GM12878 (cell line): ENCODE measurements around the gene KDM5C. TPM values are rescaled to one million over a fixed set of nuclear protein-coding genes. Genes with fewer than 3 reads are reported as not detected.
A peak's percentile ranks its signal among the peaks of the same experiment; 100 is the strongest.

Source experiments
- ATAC-seq: fragments of 200-7000 bp; cut with Tn5 transposase; 3 replicates; pipeline ENCODE4 v1.9.1; 2020; ENCODE audit warnings: mild to moderate bottlenecking, moderate library complexity
- BruUV-seq: library from RNA; stranded (reverse); fragments of 400-500 nt; replicated peaks from 2 replicates; lab custom pipeline; 2021; lab: Mats Ljungman, UMichigan
- CTCF ChIA-PET: fragments of 300-600 bp; sonication (Branson Sonifier 250); formaldehyde crosslinking; extraction: SDS; loops from one replicate; lab custom pipeline; 2021; ENCODE audit warnings: inconsistent platforms; lab: Yijun Ruan, JAX
- POLR2A ChIA-PET: fragments of 350-600 bp; formaldehyde crosslinking; extraction: SDS; loops from one replicate; lab custom pipeline; 2021; ENCODE audit warnings: inconsistent platforms; lab: Charles Lee
- RAD21 ChIA-PET: fragments of 300-600 bp; sonication (Branson Sonifier 250); formaldehyde crosslinking; loops from one replicate; lab custom pipeline; 2023; ENCODE audit warnings: antibody characterized with exemption; ENCODE audit not compliant: unreplicated experiment; lab: Charles Lee
- SMC1A ChIA-PET: fragments of 300-600 bp; sonication (Branson Sonifier 250); formaldehyde crosslinking; loops from one replicate; lab custom pipeline; 2023; ENCODE audit not compliant: unreplicated experiment, uncharacterized antibody; lab: Charles Lee
- DNase-seq: peaks from one replicate; pipeline ENCODE4 v3.0.0-alpha.2; 2011; ENCODE audit warnings: low read depth, low spot score
- FAIRE-seq: peaks from 3 replicates; lab custom pipeline; 2011; peaks lifted over from hg19 to GRCh38; lab: Jason Lieb, UNC
- H2AFZ ChIP-seq: 2 replicates; pipeline ENCODE4 v1.6.0; 2011; ENCODE audit warnings: low read depth, low read length, control low read depth; ENCODE audit not compliant: control insufficient read depth
- H3K27ac ChIP-seq: 2 replicates; pipeline ENCODE4 v1.5.1; 2011; ENCODE audit warnings: control low read depth; ENCODE audit not compliant: control insufficient read depth, insufficient read depth
- H3K27me3 ChIP-seq, 2 experiments: replicated peaks in 1 of 2; 2 replicates each; pipeline versions ENCODE4 v1.6.0 to v1.6.1; 2011; ENCODE audit warnings: low read length in 1 of 2; ENCODE audit not compliant: control insufficient read depth in 2 of 2, insufficient read depth in 2 of 2
- H3K36me3 ChIP-seq, 2 experiments: 2 replicates each; pipeline ENCODE4 v1.5.1; 2011; ENCODE audit warnings: low read length in 1 of 2; ENCODE audit not compliant: control insufficient read depth in 2 of 2, insufficient read depth in 2 of 2
- H3K4me1 ChIP-seq: 2 replicates; pipeline ENCODE4 v1.6.1; 2011; ENCODE audit warnings: mild to moderate bottlenecking, low read length, moderate library complexity, mixed read lengths; ENCODE audit not compliant: control insufficient read depth, insufficient read depth
- H3K4me2 ChIP-seq: 2 replicates; pipeline ENCODE4 v1.6.0; 2011; ENCODE audit warnings: control low read depth; ENCODE audit not compliant: control insufficient read depth, insufficient read depth
- H3K4me3 ChIP-seq: fragments of 200-600 bp; sonication (generic); 2 replicates; pipeline ENCODE4 v1.5.1; 2016
- H3K79me2 ChIP-seq: 2 replicates; pipeline ENCODE4 v1.6.0; 2011; ENCODE audit warnings: low read length; ENCODE audit not compliant: control insufficient read depth, insufficient read depth
- H3K9ac ChIP-seq: 2 replicates; pipeline ENCODE4 v1.8.0; 2011; ENCODE audit warnings: low read length, control low read depth, mixed read lengths; ENCODE audit not compliant: control insufficient read depth, insufficient read depth
- H3K9me3 ChIP-seq: replicated peaks from 3 replicates; pipeline ENCODE4 v1.5.1; 2011; ENCODE audit warnings: mild to moderate bottlenecking, low read length; ENCODE audit not compliant: control insufficient read depth, insufficient read depth
- H4K20me1 ChIP-seq: 2 replicates; pipeline ENCODE4 v1.6.0; 2011; ENCODE audit not compliant: control insufficient read depth, insufficient read depth
- BCL11A ChIP-seq: IDR thresholded peaks from 2 replicates; pipeline ENCODE4 v1.6.1; 2011; ENCODE audit warnings: low read depth, low read length
- BMI1 ChIP-seq: fragments of 450-650 bp; IDR thresholded peaks from 2 replicates; pipeline ENCODE4 v1.6.1; 2016; ENCODE audit warnings: mild to moderate bottlenecking, moderate library complexity, borderline replicate concordance
- FOS ChIP-seq: IDR thresholded peaks from 3 replicates; pipeline ENCODE4 v1.6.1; 2011; ENCODE audit warnings: borderline replicate concordance; ENCODE audit not compliant: insufficient read length; ENCODE audit errors: extremely low read depth
- MTA2 ChIP-seq: fragments of 450-650 bp; IDR thresholded peaks from 2 replicates; pipeline ENCODE4 v1.6.1; 2016; ENCODE audit warnings: low read depth, mild to moderate bottlenecking, moderate library complexity
- MTA3 ChIP-seq: IDR thresholded peaks from 2 replicates; pipeline ENCODE4 v1.6.1; 2012; ENCODE audit warnings: low read length, inconsistent platforms, borderline replicate concordance
- MXI1 ChIP-seq: fragments of 150-350 bp; IDR thresholded peaks from 2 replicates; pipeline ENCODE4 v1.6.1; 2011; ENCODE audit warnings: low read depth, mild to moderate bottlenecking, inconsistent platforms, low read length, improper control_type of control experiment
- POLR2A ChIP-seq: IDR thresholded peaks from 2 replicates; pipeline ENCODE4 v1.6.1; 2011; ENCODE audit warnings: low read depth, mild to moderate bottlenecking, low read length
- POU2F2 ChIP-seq: IDR thresholded peaks from 3 replicates; pipeline ENCODE4 v1.6.1; 2011; ENCODE audit warnings: low read depth, mild to moderate bottlenecking, low read length, borderline replicate concordance
- RAD51 ChIP-seq: fragments of 450-650 bp; IDR thresholded peaks from 2 replicates; pipeline ENCODE4 v1.6.1; 2016; ENCODE audit warnings: moderate library complexity, mild to moderate bottlenecking, inconsistent platforms
- SMARCA5 ChIP-seq: fragments of 450-650 bp; IDR thresholded peaks from 2 replicates; pipeline ENCODE4 v1.6.1; 2017; ENCODE audit warnings: mild to moderate bottlenecking
- SUPT20H ChIP-seq: IDR thresholded peaks from 2 replicates; pipeline ENCODE4 v1.6.1; 2011; ENCODE audit warnings: low read depth, mild to moderate bottlenecking, low read length, moderate library complexity, borderline replicate concordance; ENCODE audit not compliant: control insufficient read depth
- TBL1XR1 ChIP-seq: IDR thresholded peaks from 2 replicates; pipeline ENCODE4 v1.6.1; 2012; ENCODE audit warnings: low read depth, low read length, improper control_type of control experiment
- YBX1 ChIP-seq: fragments of 450-650 bp; IDR thresholded peaks from 2 replicates; pipeline ENCODE4 v1.6.1; 2016; ENCODE audit warnings: antibody characterized with exemption
- ZNF217 ChIP-seq: fragments of 450-650 bp; IDR thresholded peaks from 2 replicates; pipeline ENCODE4 v1.6.1; 2017; ENCODE audit warnings: antibody characterized with exemption, mild to moderate bottlenecking
- ZSCAN29 ChIP-seq: fragments of 450-650 bp; IDR thresholded peaks from 2 replicates; pipeline ENCODE4 v1.6.1; 2017; ENCODE audit warnings: mild to moderate bottlenecking, moderate library complexity
- WGBS: methylation state at CpG from one replicate; pipeline ENCODE4 v1.1.6; 2016; ENCODE audit warnings: low lambda C conversion rate; ENCODE audit not compliant: insufficient replicate concordance, insufficient coverage; ENCODE audit errors: missing lambda C conversion rate; 5-methylcytosine and 5-hydroxymethylcytosine counted together
- in situ Hi-C: fragments of 300-500 bp; cut with MboI; formaldehyde crosslinking; loops from 9 replicates; pipeline ENCODE4 v1.14.3; 2018; ENCODE audit warnings: mixed read lengths
- intact Hi-C: fragments of 100-400 bp; cut with micrococcal nuclease; formaldehyde crosslinking; loops from one replicate; pipeline ENCODE4 v1.14.2; 2022; ENCODE audit not compliant: unreplicated experiment
- polyA plus RNA-seq, 11 experiments: library from polyadenylated mRNA; depleted of rRNA in 4 of 11; unstranded in 6 of 11; stranded (reverse) in 5 of 11; fragments of >200 nt; fragmentation: Nextera tagmentation in 4 of 11; fragmentation: Illumina TruSeq in 1 of 11; extraction: Ambion mirVana in 4 of 11; extraction: Trizol in 1 of 11; gene quantifications; 1 replicate in 1 of 11; 2 replicates in 10 of 11; pipeline versions ENCODE4 v1.2.1 to v1.2.3, GENCODE V29; 2011 to 2016; ENCODE audit warnings: inconsistent platforms in 2 of 11, missing spikeins in 2 of 11, low read depth in 1 of 11
- total RNA-seq, 4 experiments: library from RNA; depleted of rRNA in 3 of 4; stranded (reverse); fragments of >200 nt in 3 of 4; fragmentation: Illumina TruSeq in 1 of 4; extraction: Trizol in 1 of 4; gene quantifications; 2 replicates each; pipeline versions ENCODE4 v1.2.1 to v1.2.3, GENCODE V29; 2013 to 2021
- TF ChIP-seq, protein P1 (sequence below): fragments of 450-650 bp; IDR thresholded peaks from 2 replicates; pipeline ENCODE4 v1.6.1; 2017; ENCODE audit warnings: mild to moderate bottlenecking, moderate library complexity
- TF ChIP-seq, protein P2 (sequence below): IDR thresholded peaks from 2 replicates; pipeline ENCODE4 v1.6.1; 2011; ENCODE audit warnings: low read depth, mild to moderate bottlenecking, low read length, moderate library complexity, borderline replicate concordance; ENCODE audit errors: extremely low read depth

Gene KDM5C
- total and polyA plus RNA-seq, 10 of the 15 experiments (the other 5 are each of a cell fraction or from before 2014, with no cell fraction given) = 1.5 to 110 (median 53.0) TPM

DNA sequence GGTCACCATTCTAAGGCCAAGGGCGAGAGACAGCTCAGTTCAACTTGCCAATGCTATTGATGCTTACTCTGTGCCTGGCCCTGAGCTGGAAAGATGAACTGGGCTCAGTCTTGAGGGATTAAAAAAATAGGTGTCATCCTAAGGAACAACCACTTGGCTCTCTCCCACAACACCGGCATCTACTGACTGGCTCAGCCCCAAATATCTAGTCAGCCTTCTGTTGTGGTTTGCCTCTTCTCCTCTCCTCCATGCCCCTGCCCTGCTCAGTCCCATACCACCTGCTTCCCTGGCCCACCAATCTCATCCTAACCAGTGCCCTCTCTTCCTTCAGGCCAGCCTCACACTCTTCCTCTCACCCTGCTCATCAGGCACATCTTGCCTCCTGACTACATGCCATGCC lies 29.6 kb downstream of the KDM5C start:
- DNase-seq = no peak
- H3K4me1 ChIP-seq = no peaks in the 10 kb centered on the region
- no TSS peak for BruUV-seq
- H2AFZ ChIP-seq = no peak overlapping the region
- no peaks in the 10 kb centered on the region for H4K20me1 ChIP-seq
- CTCF ChIA-PET = no interaction called here
- TF ChIP-seq YBX1 = no peak
- 0 out of 2 replicates have a peak, but pooled peaks have one; percentile 31 for TF ChIP-seq POLR2A
- no peaks in the 10 kb centered on the region for H3K9me3 ChIP-seq
- intact Hi-C loops = no loop called here
- H3K4me3 ChIP-seq = no peak overlapping the region
- POLR2A ChIA-PET = no interaction called here
- no peak overlapping the region for H3K27ac ChIP-seq
- WGBS = 100% methylated on average over 2 of the region's 2 CpGs
- no peak for FAIRE-seq
- no peak for ATAC-seq
- in situ Hi-C loops = no loop called here
- H3K9ac ChIP-seq = no peak overlapping the region
- H3K4me2 ChIP-seq = no peak overlapping the region
- peaks cover 36 to 50% of the 10 kb centered on the region in 2 experiments for H3K36me3 ChIP-seq
- H3K27me3 ChIP-seq = no peaks in the 10 kb centered on the region
- SMC1A ChIA-PET = no interaction called here
- no peaks in the 10 kb centered on the region for H3K79me2 ChIP-seq
- RAD21 ChIA-PET = no interaction called here

DNA sequence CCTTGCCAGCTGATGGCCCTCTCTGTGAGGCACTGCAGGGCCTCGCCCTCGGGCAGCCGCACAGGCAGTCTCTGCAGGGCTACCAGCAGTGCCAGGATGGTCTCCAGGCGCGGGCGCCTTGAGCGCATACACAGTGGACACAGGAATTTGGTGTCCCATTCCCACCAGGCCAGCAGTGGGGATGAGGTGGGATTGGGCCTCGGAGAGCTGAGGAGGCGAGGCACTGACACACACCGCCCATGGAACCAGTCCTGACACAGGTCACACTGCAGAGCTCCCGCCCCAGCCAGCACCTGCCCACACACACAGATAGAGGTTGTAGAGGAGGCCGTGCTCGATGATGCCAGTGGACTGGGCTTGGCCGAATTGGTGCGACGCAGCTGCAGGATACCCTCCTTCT lies 30.7 kb downstream of the KDM5C start:
- no peak for FAIRE-seq
- Histone ChIP-seq H3K4me3 (no peak overlapping the region), H3K9ac (no peak overlapping the region), H4K20me1 (no peaks in the 10 kb centered on the region), H3K4me2 (no peak overlapping the region), H3K4me1 (peaks cover 2% of the 10 kb centered on the region), H3K27me3 (no peaks in the 10 kb centered on the region), H3K79me2 (no peaks in the 10 kb centered on the region), H3K9me3 (no peaks in the 10 kb centered on the region), H2AFZ (no peak overlapping the region), H3K36me3 (peaks cover 38 to 50% of the 10 kb centered on the region in 2 experiments; a peak in 3 of 4 replicates), H3K27ac (no peak overlapping the region)
- in situ Hi-C loops = no loop called here
- ChIA-PET POLR2A (no interaction called here), SMC1A (no interaction called here), RAD21 (no interaction called here), CTCF (no interaction called here)
- BruUV-seq = no TSS peak
- no peak for DNase-seq
- intact Hi-C loops = no loop called here
- 97% methylated on average over 16 of the region's 16 CpGs for WGBS
- ATAC-seq = no peak
- TF ChIP-seq MTA2 (no peak), MXI1 (no peak), FOS (no peak), SUPT20H (no peak), ZSCAN29 (no peak), RAD51 (no peak), BMI1 (no peak), SMARCA5 (no peak), MTA3 (no peak), TBL1XR1 (no peak), BCL11A (no peak), ZNF217 (no peak), POU2F2 (no peak)
- TF ChIP-seq, protein P1, sequence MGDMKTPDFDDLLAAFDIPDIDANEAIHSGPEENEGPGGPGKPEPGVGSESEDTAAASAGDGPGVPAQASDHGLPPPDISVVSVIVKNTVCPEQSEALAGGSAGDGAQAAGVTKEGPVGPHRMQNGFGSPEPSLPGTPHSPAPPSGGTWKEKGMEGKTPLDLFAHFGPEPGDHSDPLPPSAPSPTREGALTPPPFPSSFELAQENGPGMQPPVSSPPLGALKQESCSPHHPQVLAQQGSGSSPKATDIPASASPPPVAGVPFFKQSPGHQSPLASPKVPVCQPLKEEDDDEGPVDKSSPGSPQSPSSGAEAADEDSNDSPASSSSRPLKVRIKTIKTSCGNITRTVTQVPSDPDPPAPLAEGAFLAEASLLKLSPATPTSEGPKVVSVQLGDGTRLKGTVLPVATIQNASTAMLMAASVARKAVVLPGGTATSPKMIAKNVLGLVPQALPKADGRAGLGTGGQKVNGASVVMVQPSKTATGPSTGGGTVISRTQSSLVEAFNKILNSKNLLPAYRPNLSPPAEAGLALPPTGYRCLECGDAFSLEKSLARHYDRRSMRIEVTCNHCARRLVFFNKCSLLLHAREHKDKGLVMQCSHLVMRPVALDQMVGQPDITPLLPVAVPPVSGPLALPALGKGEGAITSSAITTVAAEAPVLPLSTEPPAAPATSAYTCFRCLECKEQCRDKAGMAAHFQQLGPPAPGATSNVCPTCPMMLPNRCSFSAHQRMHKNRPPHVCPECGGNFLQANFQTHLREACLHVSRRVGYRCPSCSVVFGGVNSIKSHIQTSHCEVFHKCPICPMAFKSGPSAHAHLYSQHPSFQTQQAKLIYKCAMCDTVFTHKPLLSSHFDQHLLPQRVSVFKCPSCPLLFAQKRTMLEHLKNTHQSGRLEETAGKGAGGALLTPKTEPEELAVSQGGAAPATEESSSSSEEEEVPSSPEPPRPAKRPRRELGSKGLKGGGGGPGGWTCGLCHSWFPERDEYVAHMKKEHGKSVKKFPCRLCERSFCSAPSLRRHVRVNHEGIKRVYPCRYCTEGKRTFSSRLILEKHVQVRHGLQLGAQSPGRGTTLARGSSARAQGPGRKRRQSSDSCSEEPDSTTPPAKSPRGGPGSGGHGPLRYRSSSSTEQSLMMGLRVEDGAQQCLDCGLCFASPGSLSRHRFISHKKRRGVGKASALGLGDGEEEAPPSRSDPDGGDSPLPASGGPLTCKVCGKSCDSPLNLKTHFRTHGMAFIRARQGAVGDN = no peak
- TF ChIP-seq, protein P2, sequence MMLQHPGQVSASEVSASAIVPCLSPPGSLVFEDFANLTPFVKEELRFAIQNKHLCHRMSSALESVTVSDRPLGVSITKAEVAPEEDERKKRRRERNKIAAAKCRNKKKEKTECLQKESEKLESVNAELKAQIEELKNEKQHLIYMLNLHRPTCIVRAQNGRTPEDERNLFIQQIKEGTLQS = no peak
